Measurements from ENCODE around the gene KCNQ1.

DNA sequence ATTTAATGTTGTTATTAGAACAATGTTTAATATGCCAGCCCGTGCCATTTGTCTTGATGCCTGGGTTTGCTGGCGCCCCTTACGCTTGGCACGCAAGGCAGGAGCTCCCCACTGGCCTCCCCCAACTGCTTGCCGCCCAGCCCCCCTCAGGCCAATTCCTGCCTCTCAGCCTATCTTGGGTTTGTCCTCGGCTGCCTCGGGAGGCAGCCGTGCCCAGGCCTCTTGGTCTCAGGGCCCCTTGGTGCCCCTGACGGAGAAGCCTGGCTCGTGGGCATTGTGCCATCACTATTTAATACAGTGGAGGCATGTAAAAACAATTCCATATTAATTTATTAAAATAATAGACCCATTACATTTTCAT is 135.2 kb downstream of the KCNQ1 start:
- TF ChIP-seq, protein P1, sequence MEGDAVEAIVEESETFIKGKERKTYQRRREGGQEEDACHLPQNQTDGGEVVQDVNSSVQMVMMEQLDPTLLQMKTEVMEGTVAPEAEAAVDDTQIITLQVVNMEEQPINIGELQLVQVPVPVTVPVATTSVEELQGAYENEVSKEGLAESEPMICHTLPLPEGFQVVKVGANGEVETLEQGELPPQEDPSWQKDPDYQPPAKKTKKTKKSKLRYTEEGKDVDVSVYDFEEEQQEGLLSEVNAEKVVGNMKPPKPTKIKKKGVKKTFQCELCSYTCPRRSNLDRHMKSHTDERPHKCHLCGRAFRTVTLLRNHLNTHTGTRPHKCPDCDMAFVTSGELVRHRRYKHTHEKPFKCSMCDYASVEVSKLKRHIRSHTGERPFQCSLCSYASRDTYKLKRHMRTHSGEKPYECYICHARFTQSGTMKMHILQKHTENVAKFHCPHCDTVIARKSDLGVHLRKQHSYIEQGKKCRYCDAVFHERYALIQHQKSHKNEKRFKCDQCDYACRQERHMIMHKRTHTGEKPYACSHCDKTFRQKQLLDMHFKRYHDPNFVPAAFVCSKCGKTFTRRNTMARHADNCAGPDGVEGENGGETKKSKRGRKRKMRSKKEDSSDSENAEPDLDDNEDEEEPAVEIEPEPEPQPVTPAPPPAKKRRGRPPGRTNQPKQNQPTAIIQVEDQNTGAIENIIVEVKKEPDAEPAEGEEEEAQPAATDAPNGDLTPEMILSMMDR (IDR thresholded peaks at IDR 0.05; ENCODE audit: borderline replicate concordance, extremely low read depth, low read length, poor library complexity, severe bottlenecking) = no peak
- no peak for TF ChIP-seq EZH2 (IDR thresholded peaks at IDR 0.05; ENCODE audit: borderline replicate concordance, low read depth, low read length, severe bottlenecking)
